ENCODE data around the gene DUOX1. TPM values are rescaled to one million over a fixed set of nuclear protein-coding genes. Genes with fewer than 3 reads are reported as not detected.

The DUOX1 gene
- total RNA-seq, 1 experiment from 2014 or later = 1.2 TPM

GRCh38 chr15:45169608-45170480 is 40.0 kb downstream of the DUOX1 start:
- TF ChIP-seq, protein P1, sequence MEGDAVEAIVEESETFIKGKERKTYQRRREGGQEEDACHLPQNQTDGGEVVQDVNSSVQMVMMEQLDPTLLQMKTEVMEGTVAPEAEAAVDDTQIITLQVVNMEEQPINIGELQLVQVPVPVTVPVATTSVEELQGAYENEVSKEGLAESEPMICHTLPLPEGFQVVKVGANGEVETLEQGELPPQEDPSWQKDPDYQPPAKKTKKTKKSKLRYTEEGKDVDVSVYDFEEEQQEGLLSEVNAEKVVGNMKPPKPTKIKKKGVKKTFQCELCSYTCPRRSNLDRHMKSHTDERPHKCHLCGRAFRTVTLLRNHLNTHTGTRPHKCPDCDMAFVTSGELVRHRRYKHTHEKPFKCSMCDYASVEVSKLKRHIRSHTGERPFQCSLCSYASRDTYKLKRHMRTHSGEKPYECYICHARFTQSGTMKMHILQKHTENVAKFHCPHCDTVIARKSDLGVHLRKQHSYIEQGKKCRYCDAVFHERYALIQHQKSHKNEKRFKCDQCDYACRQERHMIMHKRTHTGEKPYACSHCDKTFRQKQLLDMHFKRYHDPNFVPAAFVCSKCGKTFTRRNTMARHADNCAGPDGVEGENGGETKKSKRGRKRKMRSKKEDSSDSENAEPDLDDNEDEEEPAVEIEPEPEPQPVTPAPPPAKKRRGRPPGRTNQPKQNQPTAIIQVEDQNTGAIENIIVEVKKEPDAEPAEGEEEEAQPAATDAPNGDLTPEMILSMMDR (IDR thresholded peaks at IDR 0.05; ENCODE audit: unreplicated experiment) = no peak
- intact Hi-C loops (cut with micrococcal nuclease; ENCODE audit: unreplicated experiment) = no loop called here
- no peak overlapping the region for H3K27ac Mint-ChIP-seq (ENCODE audit: unreplicated experiment)

GRCh38 chr15:45171912-45172311 is 42.1 kb downstream of the DUOX1 start:
- TF ChIP-seq, protein P1 (IDR thresholded peaks at IDR 0.05; ENCODE audit: unreplicated experiment) = no peak
- intact Hi-C loops (cut with micrococcal nuclease; ENCODE audit: unreplicated experiment) = no loop called here
- CTCF ChIA-PET = interaction anchor here (0.9 to 1.2 kb wide), 2 partner anchors 17 to 26 kb away, joined by 3 to 5 read pairs; no protein-coding TSS in a partner anchor
- no peaks in the 10 kb centered on the region for H3K4me1 Mint-ChIP-seq (ENCODE audit: low read depth, unreplicated experiment)
- DNase-seq = no peak
- no TSS peak for BruUV-seq (replicated peaks)
- H3K27ac Mint-ChIP-seq (ENCODE audit: unreplicated experiment) = no peak overlapping the region
- H3K27me3 Mint-ChIP-seq (ENCODE audit: unreplicated experiment) = no peaks in the 10 kb centered on the region
- no peak overlapping the region for H3K4me3 Mint-ChIP-seq (ENCODE audit: low read depth, unreplicated experiment)
- H3K9me3 Mint-ChIP-seq (ENCODE audit: low read depth, unreplicated experiment) = no peaks in the 10 kb centered on the region
- H3K36me3 Mint-ChIP-seq (ENCODE audit: insufficient read depth, unreplicated experiment) = peaks cover 5% of the 10 kb centered on the region

More at GRCh38 chr15:45169608-45170480, 40.0 kb downstream of the DUOX1 start:
- CTCF ChIA-PET = interaction anchor here (1.2 kb wide), 1 partner anchor 9 kb away, joined by 3 read pairs; no protein-coding TSS in a partner anchor
- no TSS peak for BruUV-seq (replicated peaks)
- Mint-ChIP-seq H3K4me1 (ENCODE audit: low read depth, unreplicated experiment) (no peaks in the 10 kb centered on the region), H3K9me3 (ENCODE audit: low read depth, unreplicated experiment) (no peaks in the 10 kb centered on the region), H3K36me3 (ENCODE audit: insufficient read depth, unreplicated experiment) (peaks cover 5% of the 10 kb centered on the region), H3K27me3 (ENCODE audit: unreplicated experiment) (no peaks in the 10 kb centered on the region), H3K4me3 (ENCODE audit: low read depth, unreplicated experiment) (no peak overlapping the region)
- DNase-seq = no peak

DNA sequence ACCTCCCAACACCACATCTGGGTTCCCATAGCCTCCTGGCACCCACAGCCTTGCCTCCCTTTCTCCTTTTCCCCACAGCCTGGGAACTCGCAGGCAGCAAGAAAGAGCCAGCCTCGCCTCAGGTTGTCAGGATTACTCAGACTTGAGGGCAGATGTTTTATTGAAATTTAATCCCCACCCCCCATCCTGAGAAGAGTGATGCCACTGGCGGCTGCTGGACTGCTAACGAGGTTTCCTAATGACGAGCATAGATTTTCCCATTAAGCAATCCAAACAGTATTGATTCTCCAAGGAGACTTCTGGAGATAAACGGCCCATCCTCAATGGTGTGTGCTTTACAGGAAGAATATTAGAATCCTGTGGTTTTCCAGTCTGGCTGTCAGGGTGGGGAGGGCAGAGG is 44.3 kb downstream of the DUOX1 start:
- BruUV-seq (replicated peaks) = no TSS peak
- intact Hi-C loops (cut with micrococcal nuclease; ENCODE audit: unreplicated experiment) = no loop called here
- H3K27me3 Mint-ChIP-seq (ENCODE audit: unreplicated experiment) = no peaks in the 10 kb centered on the region
- no peaks in the 10 kb centered on the region for H3K36me3 Mint-ChIP-seq (ENCODE audit: insufficient read depth, unreplicated experiment)
- H3K9me3 Mint-ChIP-seq (ENCODE audit: low read depth, unreplicated experiment) = no peaks in the 10 kb centered on the region
- CTCF ChIA-PET = no interaction called here
- no peak overlapping the region for H3K4me3 Mint-ChIP-seq (ENCODE audit: low read depth, unreplicated experiment)
- no peak overlapping the region for H3K27ac Mint-ChIP-seq (ENCODE audit: unreplicated experiment)
- TF ChIP-seq, protein P1 (IDR thresholded peaks at IDR 0.05; ENCODE audit: unreplicated experiment) = no peak
- no peak for DNase-seq
- H3K4me1 Mint-ChIP-seq (ENCODE audit: low read depth, unreplicated experiment) = peaks cover 4% of the 10 kb centered on the region

DNA sequence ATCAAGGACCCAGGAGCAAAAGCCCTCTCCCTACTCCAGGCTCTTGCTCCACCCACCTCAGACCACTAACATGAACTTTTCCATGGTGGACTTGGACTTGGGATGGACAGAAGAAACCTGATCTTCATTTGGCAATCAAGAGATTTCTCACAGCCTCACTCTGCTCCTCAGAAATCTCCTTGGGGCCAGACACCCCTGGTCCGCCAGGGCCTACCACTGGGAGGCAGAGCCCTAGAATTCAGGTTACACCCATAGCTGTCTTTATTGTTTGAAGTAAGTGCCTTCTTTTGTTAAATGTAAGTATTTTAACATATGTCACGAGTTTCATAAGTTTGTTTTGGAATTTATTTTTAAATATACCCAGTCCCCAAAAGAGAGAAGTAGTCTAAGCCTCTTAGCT is 44.8 kb downstream of the DUOX1 start:
- no peak for DNase-seq
- CTCF ChIA-PET = no interaction called here
- no peak overlapping the region for H3K27ac Mint-ChIP-seq (ENCODE audit: unreplicated experiment)
- peaks cover 9% of the 10 kb centered on the region for H3K4me1 Mint-ChIP-seq (ENCODE audit: low read depth, unreplicated experiment)
- BruUV-seq (replicated peaks) = no TSS peak
- no peaks in the 10 kb centered on the region for H3K36me3 Mint-ChIP-seq (ENCODE audit: insufficient read depth, unreplicated experiment)
- H3K9me3 Mint-ChIP-seq (ENCODE audit: low read depth, unreplicated experiment) = no peaks in the 10 kb centered on the region
- no peaks in the 10 kb centered on the region for H3K27me3 Mint-ChIP-seq (ENCODE audit: unreplicated experiment)
- intact Hi-C loops (cut with micrococcal nuclease; ENCODE audit: unreplicated experiment) = no loop called here
- TF ChIP-seq, protein P1 (IDR thresholded peaks at IDR 0.05; ENCODE audit: unreplicated experiment) = no peak
- no peak overlapping the region for H3K4me3 Mint-ChIP-seq (ENCODE audit: low read depth, unreplicated experiment)

Measured in Calu3 (cell line).